ENCODE results near the gene ZDHHC24. TPM values are rescaled to one million over a fixed set of nuclear protein-coding genes. Genes with fewer than 3 reads are reported as not detected.
"Not testable (repeated sequence)": the region's sequence is repeated elsewhere in the genome, so short reads cannot be mapped to it uniquely, and the experiment has no call there.

ZDHHC24 gene
- 1 to 10 TPM; 3.8 to 6.9 (median 5.7) TPM for polyA plus RNA-seq (ENCODE audit: insufficient read depth in 1 of 5, insufficient read length in 5 of 5, low replicate concordance in 1 of 5)
- long read RNA-seq, donor 1, full-length matches to known transcripts, result 10 of 10 reads
- long read RNA-seq, donor 1, partial matches to known transcripts, result 0 of 10 reads
- long read RNA-seq, donor 1, other reads (novel, unspliced or antisense), result 0 of 10 reads
- long read RNA-seq, donor 2, full-length matches to known transcripts, result 2 of 2 reads
- long read RNA-seq, donor 2, partial matches to known transcripts, result 0 of 2 reads
- long read RNA-seq, donor 2, other reads (novel, unspliced or antisense), result 0 of 2 reads
- long read RNA-seq, donor 3, full-length matches to known transcripts, result 5 of 122 reads
- long read RNA-seq, donor 3, partial matches to known transcripts, result 112 of 122 reads
- long read RNA-seq, donor 3, other reads (novel, unspliced or antisense), result 5 of 122 reads
- long read RNA-seq, donor 4, full-length matches to known transcripts, result 2 of 2 reads
- long read RNA-seq, donor 4, partial matches to known transcripts, result 0 of 2 reads
- long read RNA-seq, donor 4, other reads (novel, unspliced or antisense), result 0 of 2 reads
- long read RNA-seq, donor 5, full-length matches to known transcripts, result 6 of 6 reads
- long read RNA-seq, donor 5, partial matches to known transcripts, result 0 of 6 reads
- long read RNA-seq, donor 5, other reads (novel, unspliced or antisense), result 0 of 6 reads
- long read RNA-seq, donor 6, full-length matches to known transcripts, result 3 of 8 reads
- long read RNA-seq, donor 6, partial matches to known transcripts, result 5 of 8 reads
- long read RNA-seq, donor 6, other reads (novel, unspliced or antisense), result 0 of 8 reads
- long read RNA-seq, donor 7, full-length matches to known transcripts, result 4 of 4 reads
- long read RNA-seq, donor 7, partial matches to known transcripts, result 0 of 4 reads
- long read RNA-seq, donor 7, other reads (novel, unspliced or antisense), result 0 of 4 reads
- long read RNA-seq, donor 8, full-length matches to known transcripts, result 2 of 2 reads
- long read RNA-seq, donor 8, partial matches to known transcripts, result 0 of 2 reads
- long read RNA-seq, donor 8, other reads (novel, unspliced or antisense), result 0 of 2 reads

GRCh38 chr11:66545701-66546367 is at the start of gene ZDHHC24:
TSS of gene ZDHHC24 (minus strand) at chr11:66546048. CDS start at chr11:66546003, 45 bp downstream.
- peak; percentile 87 to 89 for DNase-seq

GRCh38 chr11:66595245-66595904 is 49.5 kb upstream of the ZDHHC24 start:
- peak; percentile 81 to 87 for DNase-seq

GRCh38 chr11:66593650-66594049 is 47.8 kb upstream of the ZDHHC24 start:
- no peak for DNase-seq

GRCh38 chr11:66593303-66593635 is 47.4 kb upstream of the ZDHHC24 start:
- peak in 1 of 2 donors; percentile 30 for DNase-seq

GRCh38 chr11:66592457-66593302 is 46.8 kb upstream of the ZDHHC24 start, which contains the start of the genes CCDC87 and CCS:
TSS of gene CCDC87 (minus strand) at chr11:66593063. CDS start at chr11:66593015, 48 bp downstream.
TSS of gene CCS (plus strand) at chr11:66593185. CDS start at chr11:66593262, 77 bp downstream.
- DNase-seq, result peak; percentile 95 to 97

GRCh38 chr11:66591175-66591574 is 45.3 kb upstream of the ZDHHC24 start:
- no peak for DNase-seq

GRCh38 chr11:66589996-66590675 is 44.3 kb upstream of the ZDHHC24 start:
- DNase-seq, result no peak

- DNase-seq, result not testable (repeated sequence)
Observed at GRCh38 chr11:66589315-66589714, 43.5 kb upstream of the ZDHHC24 start.

- no peak for DNase-seq
Observed at GRCh38 chr11:66586136-66586535, 40.3 kb upstream of the ZDHHC24 start.

- DNase-seq, result not testable (repeated sequence)
Observed at GRCh38 chr11:66585447-66585846, 39.6 kb upstream of the ZDHHC24 start.

GRCh38 chr11:66582565-66583147 is 36.8 kb upstream of the ZDHHC24 start:
- not testable (repeated sequence) for DNase-seq

GRCh38 chr11:66581261-66581660 is 35.4 kb upstream of the ZDHHC24 start:
- DNase-seq, result no peak

GRCh38 chr11:66580803-66581202 is 35.0 kb upstream of the ZDHHC24 start:
- DNase-seq, result no peak

GRCh38 chr11:66579017-66579606 is 33.3 kb upstream of the ZDHHC24 start:
- DNase-seq, result peak; percentile 40 to 57

GRCh38 chr11:66570850-66571180 is 25.0 kb upstream of the ZDHHC24 start:
- DNase-seq, result no peak

GRCh38 chr11:66570079-66570849 is 24.4 kb upstream of the ZDHHC24 start:
- no peak for DNase-seq

- no peak for DNase-seq
Observed at GRCh38 chr11:66569076-66569475, 23.2 kb upstream of the ZDHHC24 start.
